Measurements from ENCODE around the gene BRIP1.
"Not testable (repeated sequence)": the region's sequence is repeated elsewhere in the genome, so short reads cannot be mapped to it uniquely, and the experiment has no call there.

Gene BRIP1

DNA sequence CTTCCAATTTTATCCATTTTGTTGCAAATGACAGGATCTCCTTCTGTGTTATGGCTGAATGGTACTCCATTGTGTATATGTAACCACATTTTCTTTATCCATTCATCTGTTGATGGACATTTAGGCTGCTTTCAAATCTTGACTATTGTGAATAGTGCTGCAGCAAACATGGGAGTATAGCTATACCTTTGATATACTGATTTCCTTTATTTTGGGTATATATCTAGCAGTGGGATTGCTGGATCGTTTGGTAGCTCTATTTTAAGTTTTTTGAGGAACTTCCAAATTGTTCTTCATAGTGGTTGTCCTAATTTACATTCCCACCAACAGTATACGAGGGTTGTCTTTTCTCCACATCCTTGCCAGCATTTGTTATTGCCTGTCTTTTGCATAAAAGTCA lies 67.8 kb downstream of the BRIP1 start:
- no peak for DNase-seq

DNA sequence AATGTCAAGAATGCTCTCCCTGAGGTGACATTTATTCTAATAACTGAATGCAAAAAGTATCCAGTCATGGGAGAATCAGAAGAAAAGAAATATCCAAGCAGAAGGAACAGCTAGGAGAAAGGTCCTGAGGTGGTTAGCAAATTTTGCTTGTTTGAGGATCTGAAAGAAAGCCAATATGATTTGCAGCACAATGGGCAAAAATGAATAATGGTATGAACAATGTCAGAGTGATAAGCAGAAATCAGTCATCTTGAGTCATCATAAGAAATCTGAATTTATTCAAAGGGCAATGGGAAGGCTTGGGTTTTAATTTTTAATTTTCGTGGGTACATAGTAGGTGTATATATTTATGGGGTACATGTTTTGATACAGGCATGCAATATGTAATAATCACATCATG lies 68.5 kb downstream of the BRIP1 start:
- DNase-seq, result no peak

GRCh38 chr17:61794242-61794641 lies 69.1 kb downstream of the BRIP1 start:
- DNase-seq, result no peak

- DNase-seq, result no peak
Measured at GRCh38 chr17:61793565-61793964, 69.8 kb downstream of the BRIP1 start.

- DNase-seq, result no peak
Measured at GRCh38 chr17:61789872-61790271, 73.5 kb downstream of the BRIP1 start.

DNA sequence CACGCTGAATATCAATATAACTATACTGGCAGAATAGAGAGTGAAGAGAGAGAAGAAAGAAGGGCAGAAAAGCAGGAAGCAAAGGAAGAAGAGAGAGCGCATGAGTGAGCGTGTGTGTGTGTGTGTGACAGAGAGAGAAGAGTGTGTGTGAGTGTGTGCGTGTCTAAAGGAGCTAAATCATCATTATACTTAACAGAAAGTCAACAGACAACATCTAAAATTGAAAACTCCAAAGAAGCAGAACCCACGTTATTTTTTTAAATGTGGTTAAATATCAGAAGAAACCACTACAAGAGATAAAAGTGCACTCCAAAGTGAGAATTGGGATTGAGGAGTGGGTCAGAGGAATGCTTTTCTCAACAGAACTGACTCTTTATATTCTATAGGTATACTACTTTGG lies 77.2 kb downstream of the BRIP1 start:
- DNase-seq, result no peak

GRCh38 chr17:61784510-61784909 lies 78.8 kb downstream of the BRIP1 start:
- DNase-seq, result no peak

- no peak for DNase-seq
Measured at GRCh38 chr17:61783556-61784304, 79.6 kb downstream of the BRIP1 start.

DNA sequence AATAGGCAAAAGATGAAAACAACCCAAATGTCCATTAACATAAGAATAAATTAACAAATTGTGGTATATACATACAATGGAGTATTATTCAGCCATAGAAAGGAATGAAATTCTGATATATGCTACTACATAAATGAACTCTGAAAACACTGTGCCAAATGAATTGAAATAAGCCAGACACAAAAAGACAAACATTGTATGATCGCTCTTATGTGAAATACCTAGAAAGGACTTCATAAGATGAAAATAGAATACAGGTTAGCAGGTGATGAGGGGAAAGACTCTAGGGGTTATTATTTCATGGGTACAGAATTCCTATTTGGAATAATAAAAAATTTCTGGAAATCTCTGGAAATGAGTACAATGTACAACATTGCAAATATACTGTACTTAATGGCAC lies 80.2 kb downstream of the BRIP1 start:
- no peak for DNase-seq

GRCh38 chr17:61782683-61783082 lies 80.6 kb downstream of the BRIP1 start:
- no peak for DNase-seq

GRCh38 chr17:61775364-61775763 lies 88.0 kb downstream of the BRIP1 start:
- DNase-seq, result no peak

DNA sequence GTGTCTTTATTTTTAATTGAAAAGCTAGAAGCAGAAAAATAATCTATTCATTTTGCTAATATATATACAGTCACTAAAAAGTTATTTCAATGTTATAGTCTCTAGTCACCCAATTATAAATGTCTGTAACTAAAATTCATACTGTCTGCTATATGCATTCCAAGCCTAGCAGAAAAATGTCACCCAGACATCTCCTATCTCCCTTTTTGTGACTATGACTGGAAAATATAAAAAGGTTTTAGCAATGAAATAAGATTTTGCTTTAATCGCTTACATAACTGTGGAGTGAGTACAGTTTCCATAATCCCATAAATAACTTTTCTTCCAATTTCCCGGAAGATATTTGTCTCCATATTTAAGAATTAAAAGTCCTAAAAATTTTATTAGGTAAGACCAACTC lies 88.6 kb downstream of the BRIP1 start:
- DNase-seq, result no peak

- DNase-seq, result not testable (repeated sequence)
Measured at GRCh38 chr17:61774087-61774486, 89.2 kb downstream of the BRIP1 start.

- no peak for DNase-seq
Measured at GRCh38 chr17:61770752-61771533, 92.4 kb downstream of the BRIP1 start.

GRCh38 chr17:61770043-61770442 lies 93.3 kb downstream of the BRIP1 start:
- no peak for DNase-seq

GRCh38 chr17:61768405-61768804 lies 94.9 kb downstream of the BRIP1 start:
- DNase-seq, result no peak

- DNase-seq, result no peak
Measured at GRCh38 chr17:61766520-61766919, 96.8 kb downstream of the BRIP1 start.

GRCh38 chr17:61764846-61765245 lies 98.5 kb downstream of the BRIP1 start:
- no peak for DNase-seq

- DNase-seq, result no peak
Measured at GRCh38 chr17:61761827-61762226, 101.5 kb downstream of the BRIP1 start.

GRCh38 chr17:61759362-61759761 lies 104.0 kb downstream of the BRIP1 start:
- no peak for DNase-seq

- DNase-seq, result no peak
Measured at GRCh38 chr17:61758430-61758829, 104.9 kb downstream of the BRIP1 start.

GRCh38 chr17:61757168-61757567 lies 106.2 kb downstream of the BRIP1 start:
- DNase-seq, result no peak

- DNase-seq, result no peak
Measured at GRCh38 chr17:61756561-61756960, 106.8 kb downstream of the BRIP1 start.

DNA sequence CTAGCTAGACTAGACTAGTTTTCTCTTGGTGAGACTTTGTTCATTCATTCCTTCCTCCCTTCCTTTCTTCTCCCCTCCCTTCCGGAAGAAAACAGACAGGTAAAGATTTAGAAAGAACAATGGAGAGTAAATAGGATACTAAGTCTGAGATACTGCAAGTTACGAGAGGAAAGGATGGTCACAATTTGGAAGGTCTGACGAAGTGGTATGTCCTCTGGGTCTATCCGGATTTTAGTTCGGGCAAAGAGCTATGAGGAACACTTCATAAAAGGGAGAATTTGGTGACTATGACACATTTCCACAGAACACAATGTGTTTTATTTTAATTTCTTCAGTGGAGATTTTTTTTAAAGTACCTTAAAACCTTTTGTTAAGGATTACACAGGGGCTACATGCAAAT lies 107.7 kb downstream of the BRIP1 start:
- DNase-seq, result no peak

DNA sequence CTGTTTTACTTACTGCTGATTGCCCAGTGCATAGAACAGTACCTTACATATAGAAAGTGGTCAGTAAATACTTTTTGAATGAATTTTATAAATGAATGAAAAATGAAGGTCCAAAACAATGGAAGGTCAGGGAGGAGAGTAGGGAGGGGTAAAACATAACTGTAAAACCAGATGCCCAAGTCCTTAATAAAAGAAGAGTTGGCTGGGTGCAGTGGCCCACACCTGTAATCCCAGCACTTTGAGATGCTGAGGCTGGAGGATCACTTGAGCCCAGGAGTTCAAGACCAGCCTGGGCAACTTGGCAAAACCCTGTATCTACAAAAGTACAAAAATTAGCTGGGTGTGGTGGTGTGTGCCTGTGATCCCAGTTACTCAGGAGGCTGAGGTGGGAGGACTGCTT lies 108.2 kb downstream of the BRIP1 start:
- DNase-seq, result no peak

All from NCI-H345 (cell line).